CD8-positive, alpha-beta memory T cell (primary cell): ENCODE data around the gene AREG. TPM values are rescaled to one million over a fixed set of nuclear protein-coding genes. Genes with fewer than 3 reads are reported as not detected.

Experiments used
- CTCF ChIA-PET: fragments of 350-600 bp; sonication (Branson Sonifier 250); formaldehyde crosslinking; loops from one replicate; lab custom pipeline; 2021; ENCODE audit warnings: antibody characterized with exemption; lab: Charles Lee
- POLR2A ChIA-PET: fragments of 350-600 bp; sonication (Branson Sonifier 250); formaldehyde crosslinking; loops from one replicate; lab custom pipeline; 2021; ENCODE audit warnings: antibody characterized with exemption; lab: Charles Lee
- DNase-seq, 5 donors: peaks; one replicate each; pipeline versions ENCODE4 v3.0.0 to v3.0.0-alpha.2; 2020 to 2022; ENCODE audit warnings: mixed read lengths in 1 of 5
- H3K27ac ChIP-seq: one replicate; pipeline ENCODE4 v1.7.0; 2013; ENCODE audit warnings: low read depth, mild to moderate bottlenecking, low read length, moderate library complexity
- H3K27me3 ChIP-seq: 2 replicates; pipeline ENCODE4 v1.7.0; 2013; ENCODE audit warnings: low read length, mild to moderate bottlenecking; ENCODE audit not compliant: insufficient read depth, poor library complexity, severe bottlenecking
- H3K36me3 ChIP-seq: 2 replicates; pipeline ENCODE4 v1.7.0; 2013; ENCODE audit warnings: mild to moderate bottlenecking, low read length, moderate library complexity; ENCODE audit not compliant: insufficient read depth
- H3K4me1 ChIP-seq: 2 replicates; pipeline ENCODE4 v1.7.0; 2013; ENCODE audit warnings: mild to moderate bottlenecking, low read length, moderate library complexity; ENCODE audit not compliant: insufficient read depth
- H3K4me3 ChIP-seq: 2 replicates; pipeline ENCODE4 v1.7.0; 2013; ENCODE audit warnings: mild to moderate bottlenecking, low read length
- H3K9me3 ChIP-seq: 2 replicates; pipeline ENCODE4 v1.7.0; 2013; ENCODE audit warnings: mild to moderate bottlenecking, low read length
- H3K27ac Mint-ChIP-seq, 8 donors: one replicate each; pipeline ENCODE4 v1.8.0; 2020 to 2021; ENCODE audit warnings: mixed read lengths in 8 of 8, mild to moderate bottlenecking in 6 of 8, inconsistent platforms in 3 of 8, moderate library complexity in 3 of 8
- H3K27me3 Mint-ChIP-seq, 2 donors: one replicate each; pipeline ENCODE4 v1.8.0; 2020 to 2021; ENCODE audit warnings: mixed read lengths in 2 of 2, mild to moderate bottlenecking in 1 of 2, moderate library complexity in 1 of 2
- H3K36me3 Mint-ChIP-seq, 3 donors: one replicate each; pipeline ENCODE4 v1.8.0; 2020 to 2021; ENCODE audit warnings: mixed read lengths in 3 of 3, inconsistent platforms in 1 of 3, mild to moderate bottlenecking in 1 of 3
- H3K4me1 Mint-ChIP-seq, 3 donors: one replicate each; pipeline ENCODE4 v1.8.0; 2020 to 2021; ENCODE audit warnings: mixed read lengths in 3 of 3, inconsistent platforms in 1 of 3, mild to moderate bottlenecking in 1 of 3
- H3K4me3 Mint-ChIP-seq, 7 donors: one replicate each; pipeline ENCODE4 v1.8.0; 2020 to 2021; ENCODE audit warnings: mixed read lengths in 7 of 7, mild to moderate bottlenecking in 6 of 7, moderate library complexity in 4 of 7, inconsistent platforms in 2 of 7
- H3K9me3 Mint-ChIP-seq, 5 donors: one replicate each; pipeline ENCODE4 v1.8.0; 2020 to 2022; ENCODE audit warnings: mixed read lengths in 5 of 5, mild to moderate bottlenecking in 3 of 5, moderate library complexity in 2 of 5, inconsistent platforms in 1 of 5
- polyA plus RNA-seq: library from polyadenylated mRNA; unstranded; fragments of 300-500 nt; fragmentation: Illumina TruSeq; gene quantifications from one replicate; pipeline ENCODE4 v1.2.3, GENCODE V29; 2021
- total RNA-seq, 2 experiments: library from RNA; stranded (reverse); gene quantifications; one replicate each; pipeline ENCODE4 v1.2.3, GENCODE V29; 2021

Gene AREG
- total and polyA plus RNA-seq, 3 experiments from 2014 or later: 0.38 to 3.3 (median 0.46) TPM

GRCh38 chr4:74490736-74491135 lies 45.8 kb downstream of the AREG start:
- Histone ChIP-seq H3K4me3 (no peak overlapping the region), H3K36me3 (no peaks in the 10 kb centered on the region), H3K27me3 (no peaks in the 10 kb centered on the region), H3K27ac (no peak overlapping the region), H3K4me1 (no peaks in the 10 kb centered on the region), H3K9me3 (no peaks in the 10 kb centered on the region)
- Mint-ChIP-seq H3K36me3 (no peaks in the 10 kb centered on the region), H3K4me3 (no peak overlapping the region), H3K4me1 (no peaks in the 10 kb centered on the region), H3K27me3 (peaks cover 1 to 4% of the 10 kb centered on the region in 2 donors), H3K9me3 (no peaks in the 10 kb centered on the region), H3K27ac (no peak overlapping the region)
- no peak for DNase-seq
- ChIA-PET POLR2A (no interaction called here), CTCF (no interaction called here)

DNA sequence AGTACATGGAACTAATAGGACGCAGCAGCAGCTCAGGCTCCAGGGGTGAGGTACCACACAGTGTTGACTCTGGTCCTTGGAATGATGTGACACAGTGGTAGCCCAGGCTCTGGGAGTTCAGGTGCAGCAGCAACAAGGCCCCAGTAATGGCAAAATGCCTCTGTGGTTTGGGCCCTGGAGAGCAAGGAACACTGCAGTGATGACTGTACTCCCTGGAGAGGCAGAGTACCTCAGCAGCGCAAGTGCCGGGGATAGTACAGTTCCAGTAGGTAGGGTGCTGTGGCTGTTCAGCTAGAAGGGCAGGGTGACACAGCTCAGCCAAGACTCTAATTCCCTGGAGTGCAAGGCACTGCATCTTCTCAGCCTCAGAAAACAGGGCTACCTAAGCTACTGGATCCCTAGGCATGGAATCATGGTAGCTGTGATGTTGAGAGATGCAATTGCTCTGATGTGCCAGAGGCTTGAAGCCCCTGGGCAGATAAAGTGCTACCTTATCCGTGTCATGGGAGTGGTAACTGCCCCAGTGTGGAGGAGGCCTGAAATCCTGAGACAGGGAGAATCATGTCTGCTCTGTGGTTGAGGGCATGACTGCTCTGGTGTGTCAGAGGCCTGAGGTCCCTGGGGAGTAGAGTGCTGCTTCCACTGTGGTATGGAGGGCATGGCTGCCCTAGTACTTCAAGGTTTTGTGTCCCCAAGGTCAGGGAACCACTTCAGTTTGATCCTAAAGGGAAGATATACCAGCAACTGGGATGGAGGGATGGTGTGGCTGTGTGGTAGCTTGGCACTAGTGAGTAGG lies 55.2 kb downstream of the AREG start:
- H3K4me3 ChIP-seq: no peak overlapping the region
- H3K4me1 Mint-ChIP-seq: no peaks in the 10 kb centered on the region
- H3K36me3 ChIP-seq: no peaks in the 10 kb centered on the region
- H3K4me1 ChIP-seq: no peaks in the 10 kb centered on the region
- peaks cover 13 to 46% of the 10 kb centered on the region in 2 donors for H3K27me3 Mint-ChIP-seq
- H3K4me3 Mint-ChIP-seq: no peak overlapping the region
- POLR2A ChIA-PET: no interaction called here
- no peak for DNase-seq
- no peaks in the 10 kb centered on the region for H3K27me3 ChIP-seq
- H3K27ac Mint-ChIP-seq: no peak overlapping the region
- H3K9me3 Mint-ChIP-seq: peaks cover 0 to 4% (median 0%) of the 10 kb centered on the region in 5 donors
- CTCF ChIA-PET: no interaction called here
- no peak overlapping the region for H3K27ac ChIP-seq
- no peaks in the 10 kb centered on the region for H3K9me3 ChIP-seq
- H3K36me3 Mint-ChIP-seq: no peaks in the 10 kb centered on the region

GRCh38 chr4:74501579-74501978 lies 56.6 kb downstream of the AREG start:
- Mint-ChIP-seq H3K27me3 (peaks cover 13 to 46% of the 10 kb centered on the region in 2 donors), H3K27ac (no peak overlapping the region), H3K36me3 (no peaks in the 10 kb centered on the region), H3K9me3 (peaks cover 0 to 4% (median 0%) of the 10 kb centered on the region in 5 donors), H3K4me1 (no peaks in the 10 kb centered on the region), H3K4me3 (no peak overlapping the region)
- POLR2A ChIA-PET: no interaction called here
- CTCF ChIA-PET: no interaction called here
- Histone ChIP-seq H3K36me3 (no peaks in the 10 kb centered on the region), H3K27me3 (no peaks in the 10 kb centered on the region), H3K9me3 (no peaks in the 10 kb centered on the region), H3K4me1 (no peaks in the 10 kb centered on the region), H3K27ac (no peak overlapping the region), H3K4me3 (no peak overlapping the region)
- no peak for DNase-seq

GRCh38 chr4:74503580-74503979 lies 58.6 kb downstream of the AREG start:
- Mint-ChIP-seq H3K4me1 (no peaks in the 10 kb centered on the region), H3K9me3 (peaks cover 0 to 4% (median 0%) of the 10 kb centered on the region in 5 donors), H3K4me3 (no peak overlapping the region), H3K36me3 (no peaks in the 10 kb centered on the region), H3K27ac (no peak overlapping the region), H3K27me3 (peaks cover 12 to 55% of the 10 kb centered on the region in 2 donors)
- H3K36me3 ChIP-seq: no peaks in the 10 kb centered on the region
- ChIA-PET POLR2A (no interaction called here), CTCF (no interaction called here)
- H3K27me3 ChIP-seq: no peaks in the 10 kb centered on the region
- no peaks in the 10 kb centered on the region for H3K9me3 ChIP-seq
- no peak for DNase-seq
- H3K27ac ChIP-seq: no peak overlapping the region
- H3K4me3 ChIP-seq: no peak overlapping the region
- H3K4me1 ChIP-seq: no peaks in the 10 kb centered on the region

DNA sequence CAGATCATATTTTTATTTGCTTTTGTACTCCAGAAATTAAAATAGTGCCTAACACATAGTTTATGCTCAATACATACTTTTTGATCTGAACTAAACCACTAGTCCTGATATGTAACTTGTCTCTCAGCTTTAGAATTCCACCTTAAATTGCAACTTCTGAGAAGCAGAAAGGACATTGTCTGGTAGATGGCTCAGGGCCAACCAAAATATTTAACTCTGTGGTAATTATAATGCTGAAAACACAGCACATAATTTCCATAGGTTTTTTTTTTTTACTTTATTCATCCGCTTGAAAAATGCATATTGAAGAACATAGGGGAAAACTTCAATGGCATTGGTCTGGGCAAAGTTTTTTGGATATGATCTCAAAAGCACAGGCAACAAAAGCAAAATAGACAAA lies 59.3 kb downstream of the AREG start:
- no peak overlapping the region for H3K27ac Mint-ChIP-seq
- DNase-seq: no peak
- POLR2A ChIA-PET: no interaction called here
- no peak overlapping the region for H3K4me3 Mint-ChIP-seq
- no peaks in the 10 kb centered on the region for H3K27me3 ChIP-seq
- H3K4me1 Mint-ChIP-seq: no peaks in the 10 kb centered on the region
- H3K9me3 ChIP-seq: no peaks in the 10 kb centered on the region
- H3K36me3 ChIP-seq: no peaks in the 10 kb centered on the region
- H3K36me3 Mint-ChIP-seq: no peaks in the 10 kb centered on the region
- H3K4me1 ChIP-seq: no peaks in the 10 kb centered on the region
- no peak overlapping the region for H3K4me3 ChIP-seq
- peaks cover 0 to 4% (median 0%) of the 10 kb centered on the region in 5 donors for H3K9me3 Mint-ChIP-seq
- H3K27ac ChIP-seq: no peak overlapping the region
- peaks cover 12 to 49% of the 10 kb centered on the region in 2 donors for H3K27me3 Mint-ChIP-seq
- CTCF ChIA-PET: no interaction called here

Other genes starting within 250 kb of the AREG start
- not detected for gene EPGN, start 136.7 kb upstream of the AREG start, total RNA-seq
- gene EPGN, start 136.7 kb upstream of the AREG start, polyA plus RNA-seq: not detected
- gene EREG, start 80.0 kb upstream of the AREG start, total RNA-seq: not detected
- gene EREG, start 80.0 kb upstream of the AREG start, polyA plus RNA-seq: not detected